GM23338 (cell line): Measurements from ENCODE around the gene HLA-DMB. TPM values are rescaled to one million over a fixed set of nuclear protein-coding genes. Genes with fewer than 3 reads are reported as not detected.

Experiments
- ATAC-seq: fragments of 200-7000 bp; cut with Tn5 transposase; 3 replicates; pipeline ENCODE4 v1.9.1; 2020
- DNase-seq: peaks from one replicate; pipeline ENCODE4 v3.0.0-alpha.2; 2015; ENCODE audit warnings: low spot score
- H2AFZ ChIP-seq: fragments of 200-600 bp; sonication (generic); 2 replicates; pipeline ENCODE4 v1.8.0; 2016; ENCODE audit warnings: antibody characterized with exemption, mild to moderate bottlenecking, moderate library complexity
- H3F3A ChIP-seq: fragments of 200-600 bp; sonication (generic); replicated peaks from 2 replicates; pipeline ENCODE4 v1.8.0; 2017; ENCODE audit warnings: antibody characterized with exemption, mixed run types, low read depth
- H3K27ac ChIP-seq: fragments of 200-600 bp; sonication (generic); 2 replicates; pipeline ENCODE4 v1.6.1; 2016; ENCODE audit warnings: low read depth
- H3K27me3 ChIP-seq: fragments of 200-600 bp; sonication (generic); 2 replicates; pipeline ENCODE4 v1.8.0; 2016; ENCODE audit warnings: mild to moderate bottlenecking, mixed run types, moderate library complexity; ENCODE audit not compliant: insufficient read depth
- H3K36me3 ChIP-seq: fragments of 200-600 bp; sonication (generic); 2 replicates; pipeline ENCODE4 v1.8.0; 2016; ENCODE audit warnings: mild to moderate bottlenecking; ENCODE audit not compliant: insufficient read depth
- H3K4me1 ChIP-seq: fragments of 200-600 bp; sonication (generic); 2 replicates; pipeline ENCODE4 v1.8.0; 2016; ENCODE audit warnings: mild to moderate bottlenecking, moderate library complexity; ENCODE audit not compliant: insufficient read depth
- H3K4me2 ChIP-seq: fragments of 200-600 bp; sonication (generic); 2 replicates; pipeline ENCODE4 v1.7.1; 2017; ENCODE audit warnings: mixed run types
- H3K4me3 ChIP-seq: fragments of 200-600 bp; sonication (generic); 2 replicates; pipeline ENCODE4 v1.6.1; 2016; ENCODE audit warnings: mixed run types
- H3K79me2 ChIP-seq: fragments of 200-600 bp; sonication (generic); replicated peaks from 2 replicates; pipeline ENCODE4 v1.8.0; 2017; ENCODE audit warnings: mild to moderate bottlenecking; ENCODE audit not compliant: insufficient read depth
- H3K9me2 ChIP-seq: fragments of 200-600 bp; sonication (generic); 2 replicates; pipeline ENCODE4 v1.8.0; 2017; ENCODE audit not compliant: insufficient read depth
- H4K20me1 ChIP-seq: fragments of 200-600 bp; sonication (generic); replicated peaks from 2 replicates; pipeline ENCODE4 v1.8.0; 2017; ENCODE audit warnings: mild to moderate bottlenecking; ENCODE audit not compliant: insufficient read depth
- H3K27ac Mint-ChIP-seq: 2 replicates; pipeline ENCODE4 v1.8.0; 2020; ENCODE audit warnings: inconsistent platforms, mild to moderate bottlenecking, moderate library complexity, mixed read lengths
- H3K27me3 Mint-ChIP-seq: 3 replicates; pipeline ENCODE4 v1.8.0; 2022; ENCODE audit warnings: low read depth, mild to moderate bottlenecking, moderate library complexity, mixed read lengths, inconsistent platforms; ENCODE audit not compliant: insufficient read depth, poor library complexity
- H3K36me3 Mint-ChIP-seq: 3 replicates; pipeline ENCODE4 v1.8.0; 2021; ENCODE audit warnings: low read depth, mild to moderate bottlenecking, inconsistent platforms, moderate library complexity, mixed read lengths
- H3K4me1 Mint-ChIP-seq: 3 replicates; pipeline ENCODE4 v1.8.0; 2020; ENCODE audit warnings: mild to moderate bottlenecking, inconsistent platforms, mixed read lengths
- H3K4me3 Mint-ChIP-seq: 3 replicates; pipeline ENCODE4 v1.8.0; 2021; ENCODE audit warnings: moderate library complexity, mild to moderate bottlenecking, inconsistent platforms, mixed read lengths
- H3K9me3 Mint-ChIP-seq: 3 replicates; pipeline ENCODE4 v1.8.0; 2020; ENCODE audit warnings: moderate library complexity, mild to moderate bottlenecking, inconsistent platforms, mixed read lengths
- CREB1 ChIP-seq: fragments of 250-450 bp; sonication (Bioruptor Pico); IDR thresholded peaks from 2 replicates; pipeline ENCODE4 v1.5.0; 2020; ENCODE audit warnings: low read depth, mild to moderate bottlenecking, moderate library complexity
- CTCF ChIP-seq, 2 experiments: fragments of 200-600 bp in 1 of 2; sonication (generic) in 1 of 2; conservative IDR thresholded peaks; 2 replicates each; pipeline versions ENCODE4 v1.5.1 to v1.6.1; 2016 to 2017; ENCODE audit warnings: antibody characterized with exemption in 2 of 2, low read depth in 2 of 2, mild to moderate bottlenecking in 2 of 2, moderate library complexity in 1 of 2
- ETS1 ChIP-seq: IDR thresholded peaks from 2 replicates; pipeline ENCODE4 v1.6.1; 2016; ENCODE audit warnings: antibody characterized with exemption
- EZH2 ChIP-seq: fragments of 200-600 bp; sonication (generic); IDR thresholded peaks from one replicate; pipeline ENCODE4 v1.8.0; 2017; ENCODE audit warnings: antibody characterized with exemption, mild to moderate bottlenecking, low read depth; ENCODE audit not compliant: unreplicated experiment
- EZH2phosphoT487 ChIP-seq: fragments of 200-600 bp; sonication (generic); IDR thresholded peaks from one replicate; pipeline ENCODE4 v1.8.1; 2018; ENCODE audit warnings: antibody characterized with exemption; ENCODE audit not compliant: unreplicated experiment
- JUNB ChIP-seq: IDR thresholded peaks from one replicate; pipeline ENCODE4 v1.6.1; 2016; ENCODE audit warnings: antibody characterized with exemption; ENCODE audit not compliant: unreplicated experiment
- NANOG ChIP-seq: IDR thresholded peaks from 2 replicates; pipeline ENCODE4 v1.6.1; 2016; ENCODE audit warnings: antibody characterized with exemption, borderline replicate concordance
- POLR2AphosphoS5 ChIP-seq: IDR thresholded peaks from 2 replicates; pipeline ENCODE4 v1.6.1; 2016; ENCODE audit warnings: antibody characterized with exemption, low read depth
- REST ChIP-seq: IDR thresholded peaks from one replicate; pipeline ENCODE4 v1.6.1; 2018; ENCODE audit warnings: antibody characterized with exemption; ENCODE audit not compliant: unreplicated experiment
- STAT1 ChIP-seq: IDR thresholded peaks from one replicate; pipeline ENCODE4 v1.6.1; 2016; ENCODE audit warnings: antibody characterized with exemption; ENCODE audit not compliant: unreplicated experiment
- ZNF114 ChIP-seq: fragments of 250-450 bp; sonication (Bioruptor Pico); IDR thresholded peaks from 2 replicates; pipeline ENCODE4 v1.5.0; 2020; ENCODE audit warnings: mild to moderate bottlenecking, moderate library complexity
- ZNF331 ChIP-seq: fragments of 250-450 bp; sonication (Bioruptor Pico); IDR thresholded peaks from 2 replicates; pipeline ENCODE4 v1.5.0; 2020; ENCODE audit warnings: low read depth, mild to moderate bottlenecking, moderate library complexity
- ZNF462 ChIP-seq: fragments of 250-450 bp; sonication (Bioruptor Pico); IDR thresholded peaks from 2 replicates; pipeline ENCODE4 v1.5.0; 2020; ENCODE audit warnings: mild to moderate bottlenecking, moderate library complexity
- polyA plus RNA-seq: library from polyadenylated mRNA; unstranded; fragments of >200 nt; fragmentation: Nextera tagmentation; extraction: Ambion mirVana; gene quantifications from 2 replicates; pipeline ENCODE4 v1.2.1, GENCODE V29; 2016
- total RNA-seq: library from RNA; depleted of rRNA; stranded (reverse); fragments of >200 nt; shearing (Covaris generic); gene quantifications from 2 replicates; pipeline ENCODE4 v1.2.3, GENCODE V29; 2014

Gene HLA-DMB
- total and polyA plus RNA-seq, 2 experiments from 2014 or later, result 0.70 to 1.6 TPM

GRCh38 chr6:32954267-32954666 is 13.4 kb upstream of the HLA-DMB start:
- H2AFZ ChIP-seq, result no peak overlapping the region
- no peak overlapping the region for H3K4me2 ChIP-seq
- no peaks in the 10 kb centered on the region for H3K9me2 ChIP-seq
- H3K36me3 ChIP-seq, result no peaks in the 10 kb centered on the region
- H3K79me2 ChIP-seq, result no peaks in the 10 kb centered on the region
- peaks cover 28% of the 10 kb centered on the region for H3K4me1 Mint-ChIP-seq
- H3K27me3 Mint-ChIP-seq, result no peaks in the 10 kb centered on the region
- H3K9me3 Mint-ChIP-seq, result no peaks in the 10 kb centered on the region
- no peak overlapping the region for H3K27ac ChIP-seq
- no peak for ATAC-seq
- no peak for TF ChIP-seq CTCF (conservative IDR thresholded peaks at IDR 0.05; ENCODE audit: low read depth in 2 of 2)
- no peak for TF ChIP-seq POLR2AphosphoS5
- TF ChIP-seq ZNF462, result no peak
- TF ChIP-seq REST, result no peak
- no peak for TF ChIP-seq EZH2phosphoT487
- TF ChIP-seq STAT1, result no peak
- TF ChIP-seq CREB1 (CRISPR knock-in tag), result no peak
- TF ChIP-seq ZNF331 (CRISPR knock-in tag), result no peak
- TF ChIP-seq ZNF114 (CRISPR knock-in tag), result no peak
- TF ChIP-seq JUNB, result no peak
- no peak for TF ChIP-seq ETS1
- no peak for TF ChIP-seq NANOG
- TF ChIP-seq EZH2, result no peak
- H3K4me1 ChIP-seq, result peaks cover 8% of the 10 kb centered on the region; the same call in 1 of the 2 replicates
- no peak for DNase-seq
- no peaks in the 10 kb centered on the region for H3K36me3 Mint-ChIP-seq
- no peak overlapping the region for H3K4me3 ChIP-seq
- no peaks in the 10 kb centered on the region for H3K27me3 ChIP-seq
- no peaks in the 10 kb centered on the region for H4K20me1 ChIP-seq
- no peak overlapping the region for H3K4me3 Mint-ChIP-seq
- H3F3A ChIP-seq, result no peaks in the 10 kb centered on the region; the same call in 1 of the 2 replicates
- no peak overlapping the region for H3K27ac Mint-ChIP-seq
